ENCODE data around the gene LDLRAD3.

- no peak for TF ChIP-seq POLR2A (IDR thresholded peaks at IDR 0.05)
- TF ChIP-seq CTCF (IDR thresholded peaks at IDR 0.05), result peak in 2 of 5 experiments; percentile 8 to 12
These were observed 112.4 kb downstream of the LDLRAD3 start for GRCh38 chr11:36056160-36056751.
